HepG2 (cell line): Measurements from ENCODE around the gene CD14. TPM values are rescaled to one million over a fixed set of nuclear protein-coding genes. Genes with fewer than 3 reads are reported as not detected.

Experiments used
- ATAC-seq: fragments of 200-7000 bp; cut with Tn5 transposase; 3 replicates; pipeline ENCODE4 v1.9.1; 2020; ENCODE audit warnings: mild to moderate bottlenecking, moderate library complexity
- BruUV-seq: library from RNA; stranded (reverse); fragments of 400-500 nt; replicated peaks from 2 replicates; lab custom pipeline; 2021; lab: Mats Ljungman, UMichigan
- CTCF ChIA-PET: fragments of 300-600 bp; formaldehyde crosslinking; extraction: SDS; loops from one replicate; lab custom pipeline; 2021; ENCODE audit warnings: low total read pairs, inconsistent platforms, low intra/inter-chr PET ratio; lab: Yijun Ruan, JAX
- POLR2A ChIA-PET: fragments of 350-600 bp; sonication (Branson Sonifier 250); formaldehyde crosslinking; loops from one replicate; lab custom pipeline; 2020; ENCODE audit warnings: antibody characterized with exemption, inconsistent platforms; lab: Yijun Ruan, JAX
- DNase-seq: peaks from one replicate; pipeline ENCODE4 v3.0.0-alpha.2; 2015; ENCODE audit warnings: low spot score
- FAIRE-seq: peaks from 3 replicates; lab custom pipeline; 2011; peaks lifted over from hg19 to GRCh38; lab: Jason Lieb, UNC
- H2AFZ ChIP-seq: one replicate; pipeline ENCODE4 v1.6.1; 2011; ENCODE audit warnings: low read length, inconsistent platforms
- H3K27ac ChIP-seq: fragments of 300-600 bp; 3 replicates; pipeline ENCODE4 v1.8.0; 2011; ENCODE audit warnings: mixed run types, mild to moderate bottlenecking, mixed read lengths, low read length, inconsistent platforms; ENCODE audit not compliant: insufficient read depth; ENCODE audit errors: extremely low read length
- H3K27me3 ChIP-seq, 2 experiments: fragments of 200-600 bp in 1 of 2; 2 replicates in 1 of 2; 3 replicates in 1 of 2; pipeline versions ENCODE4 v1.6.0 to v1.8.0; 2011; ENCODE audit warnings: low read length in 2 of 2, mild to moderate bottlenecking in 2 of 2, moderate library complexity in 2 of 2, inconsistent platforms in 1 of 2; ENCODE audit not compliant: insufficient read depth in 2 of 2, control insufficient read depth in 1 of 2
- H3K36me3 ChIP-seq, 2 experiments: fragments of 200-600 bp in 1 of 2; replicated peaks in 1 of 2; 2 replicates in 1 of 2; 3 replicates in 1 of 2; pipeline versions ENCODE4 v1.5.1 to v1.8.0; 2011; ENCODE audit warnings: low read length in 2 of 2, inconsistent platforms in 1 of 2; ENCODE audit not compliant: insufficient read depth in 2 of 2, control insufficient read depth in 1 of 2
- H3K4me1 ChIP-seq: 2 replicates; pipeline ENCODE4 v1.5.1; 2012; ENCODE audit warnings: low read length, inconsistent platforms; ENCODE audit not compliant: insufficient read depth
- H3K4me2 ChIP-seq: 2 replicates; pipeline ENCODE4 v1.6.0; 2011; ENCODE audit warnings: low read depth, low read length, inconsistent platforms
- H3K4me3 ChIP-seq, 3 experiments: fragments of 200-600 bp in 1 of 3; sonication (generic), shearing (Covaris generic) in 1 of 3; replicated peaks in 1 of 3; 2 replicates each; pipeline ENCODE4 v1.5.1; 2011 to 2016; ENCODE audit warnings: low read length in 3 of 3, inconsistent platforms in 2 of 3, low read depth in 2 of 3, mild to moderate bottlenecking in 2 of 3, control low read depth in 1 of 3, mixed read lengths in 1 of 3; ENCODE audit not compliant: insufficient read depth in 1 of 3
- H3K79me2 ChIP-seq: one replicate; pipeline ENCODE4 v1.6.1; 2011; ENCODE audit warnings: low read length, inconsistent platforms; ENCODE audit not compliant: insufficient read depth
- H3K9ac ChIP-seq: 2 replicates; pipeline ENCODE4 v1.6.0; 2011; ENCODE audit warnings: mild to moderate bottlenecking, low read depth, low read length, inconsistent platforms; ENCODE audit not compliant: insufficient read depth
- H3K9me3 ChIP-seq: 2 replicates; pipeline ENCODE4 v1.5.1; 2012; ENCODE audit warnings: mild to moderate bottlenecking, low read length
- H4K20me1 ChIP-seq: 2 replicates; pipeline ENCODE4 v1.6.0; 2011; ENCODE audit warnings: inconsistent platforms, mild to moderate bottlenecking, low read length, moderate library complexity; ENCODE audit not compliant: insufficient read depth
- AHR ChIP-seq: IDR thresholded peaks from 2 replicates; pipeline ENCODE4 v1.6.1; 2018; ENCODE audit warnings: missing genetic modification reagents, missing compliant biosample characterization
- HNRNPH1 ChIP-seq: fragments of 200-400 bp; formaldehyde crosslinking; optimal IDR thresholded peaks from 2 replicates; pipeline ENCODE3; 2017; ENCODE audit warnings: mild to moderate bottlenecking, low read depth, low read length
- KLF6 ChIP-seq: IDR thresholded peaks from 2 replicates; pipeline ENCODE4 v1.8.0; 2016; ENCODE audit warnings: missing biosample characterization, missing genetic modification reagents
- KLF9 ChIP-seq: IDR thresholded peaks from 2 replicates; pipeline ENCODE4 v1.6.1; 2016; ENCODE audit warnings: low read depth
- NFE2 ChIP-seq: sonication (generic); formaldehyde crosslinking; IDR thresholded peaks from 2 replicates; pipeline ENCODE4 v1.4.0; 2020; ENCODE audit warnings: missing genetic modification reagents
- NR2F6 ChIP-seq, 2 experiments: IDR thresholded peaks; 2 replicates each; pipeline ENCODE4 v1.6.1; 2016; ENCODE audit warnings: antibody characterized with exemption in 1 of 2, mild to moderate bottlenecking in 1 of 2
- PHB2 ChIP-seq: fragments of 450-650 bp; IDR thresholded peaks from 2 replicates; pipeline ENCODE4 v1.6.1; 2018; ENCODE audit not compliant: partially characterized antibody
- SKI ChIP-seq: fragments of 450-650 bp; IDR thresholded peaks from one replicate; pipeline ENCODE4 v1.6.1; 2018; ENCODE audit warnings: mild to moderate bottlenecking; ENCODE audit not compliant: partially characterized antibody
- SMARCE1 ChIP-seq: fragments of 450-650 bp; IDR thresholded peaks from 2 replicates; pipeline ENCODE4 v1.6.1; 2017; ENCODE audit warnings: borderline replicate concordance
- ZBTB46 ChIP-seq: sonication (generic); formaldehyde crosslinking; IDR thresholded peaks from 2 replicates; pipeline ENCODE4 v1.4.0; 2020; ENCODE audit warnings: mild to moderate bottlenecking, missing genetic modification reagents, borderline replicate concordance
- ZNF136 ChIP-seq: sonication (generic); formaldehyde crosslinking; IDR thresholded peaks from 2 replicates; pipeline ENCODE4 v1.8.1; 2022; ENCODE audit warnings: low read depth, mild to moderate bottlenecking, moderate library complexity, missing genetic modification reagents
- ZNF234 ChIP-seq: sonication (generic); formaldehyde crosslinking; conservative IDR thresholded peaks from 2 replicates; pipeline ENCODE4 v1.5.1; 2020; ENCODE audit warnings: mild to moderate bottlenecking, missing genetic modification reagents
- ZNF468 ChIP-seq: sonication (generic); formaldehyde crosslinking; IDR thresholded peaks from 2 replicates; pipeline ENCODE4 v1.8.0; 2022; ENCODE audit warnings: mild to moderate bottlenecking, moderate library complexity, missing genetic modification reagents
- ZNF577 ChIP-seq: sonication (generic); formaldehyde crosslinking; IDR thresholded peaks from 2 replicates; pipeline ENCODE4 v1.4.0; 2020; ENCODE audit warnings: mild to moderate bottlenecking, low read depth, missing genetic modification reagents, borderline replicate concordance
- ZNF605 ChIP-seq: sonication (generic); formaldehyde crosslinking; IDR thresholded peaks from 2 replicates; pipeline ENCODE4 v1.8.0; 2022; ENCODE audit warnings: mild to moderate bottlenecking, missing genetic modification reagents
- WGBS: methylation state at CpG from one replicate; pipeline ENCODE4 v1.1.6; 2017; ENCODE audit warnings: low lambda C conversion rate; 5-methylcytosine and 5-hydroxymethylcytosine counted together
- in situ Hi-C: cut with HindIII; loops from 2 replicates; pipeline ENCODE4 v1.10.0; 2017; ENCODE audit warnings: low pct_unique_long_range_greater_than_20kb; ENCODE audit not compliant: extremely low pct_ligation_motif_present
- intact Hi-C: fragments of 100-400 bp; cut with micrococcal nuclease; formaldehyde crosslinking; loops from one replicate; pipeline ENCODE4 v1.10.0; 2022; ENCODE audit not compliant: unreplicated experiment
- polyA plus RNA-seq, 8 experiments: library from polyadenylated mRNA; depleted of rRNA in 3 of 8; stranded (reverse) in 7 of 8; unstranded in 1 of 8; fragments of >200 nt; fragmentation: Illumina TruSeq in 4 of 8; extraction: Trizol in 4 of 8; gene quantifications; 2 replicates each; pipeline versions ENCODE4 v1.2.1 to v1.2.3, GENCODE V29; 2011 to 2016; ENCODE audit warnings: low read depth in 4 of 8, missing spikeins in 1 of 8, mixed read lengths in 1 of 8; ENCODE audit not compliant: insufficient read depth in 1 of 8
- total RNA-seq, 5 experiments: library from RNA; depleted of rRNA; stranded (reverse); fragments of >200 nt; fragmentation: Illumina TruSeq; extraction: Trizol; gene quantifications; 2 replicates each; pipeline ENCODE4 v1.2.3, GENCODE V29; 2016; ENCODE audit warnings: low read depth in 1 of 5

Gene CD14
- total and polyA plus RNA-seq, 2 of the 13 experiments (the other 11 are each of a cell fraction or from before 2014, with no cell fraction given) = 1.7 to 4.7 TPM

GRCh38 chr5:140598836-140599235, 34.1 kb downstream of the CD14 start:
- in situ Hi-C loops = no loop called here
- DNase-seq (no peak), FAIRE-seq (no peak), ATAC-seq (no peak)
- ChIA-PET CTCF (no interaction called here), POLR2A (no interaction called here)
- Histone ChIP-seq H2AFZ (no peak overlapping the region), H3K79me2 (no peaks in the 10 kb centered on the region), H3K4me2 (no peak overlapping the region), H3K4me1 (peaks cover 25% of the 10 kb centered on the region), H3K36me3 (no peaks in the 10 kb centered on the region), H3K27me3 (no peaks in the 10 kb centered on the region; a peak in 2 of 5 replicates), H3K9ac (no peak overlapping the region), H3K27ac (no peak overlapping the region), H4K20me1 (no peaks in the 10 kb centered on the region), H3K9me3 (no peaks in the 10 kb centered on the region), H3K4me3 (no peak overlapping the region)
- TF ChIP-seq HNRNPH1 = no peak
- TF ChIP-seq ZNF234 (CRISPR knock-in tag) = no peak
- no peak for TF ChIP-seq SKI
- no peak for TF ChIP-seq KLF9 (CRISPR knock-in tag)
- no TSS peak for BruUV-seq
- 39% methylated on average over 2 of the region's 2 CpGs for WGBS
- intact Hi-C loops = no loop called here

GRCh38 chr5:140596321-140596741, 36.6 kb downstream of the CD14 start:
- ATAC-seq (no peak), FAIRE-seq (no peak), DNase-seq (no peak)
- Histone ChIP-seq H3K4me2 (no peak overlapping the region), H3K79me2 (no peaks in the 10 kb centered on the region), H2AFZ (no peak overlapping the region), H3K36me3 (no peaks in the 10 kb centered on the region), H3K27me3 (no peaks in the 10 kb centered on the region; a peak in 1 of 5 replicates), H3K9me3 (no peaks in the 10 kb centered on the region), H3K4me1 (peaks cover 13% of the 10 kb centered on the region), H3K27ac (no peak overlapping the region), H4K20me1 (no peaks in the 10 kb centered on the region), H3K4me3 (no peak overlapping the region), H3K9ac (no peak overlapping the region)
- POLR2A ChIA-PET = no interaction called here
- CTCF ChIA-PET = no interaction called here
- intact Hi-C loops = no loop called here
- WGBS = 25% methylated on average over 1 of the region's 1 CpG
- no TSS peak for BruUV-seq
- in situ Hi-C loops = no loop called here
- TF ChIP-seq ZNF605 (CRISPR knock-in tag) = no peak
- TF ChIP-seq NR2F6 (IDR thresholded peaks at IDR 0.05) = no peak
- no peak for TF ChIP-seq NR2F6 (CRISPR knock-in tag; IDR thresholded peaks at IDR 0.05)
- no peak for TF ChIP-seq AHR (CRISPR knock-in tag)
- no peak for TF ChIP-seq ZNF468 (CRISPR knock-in tag)
- no peak for TF ChIP-seq KLF6 (CRISPR knock-in tag)
- no peak for TF ChIP-seq NFE2 (CRISPR knock-in tag)
- TF ChIP-seq ZNF577 (CRISPR knock-in tag) = no peak
- no peak for TF ChIP-seq PHB2
- no peak for TF ChIP-seq ZNF136 (CRISPR knock-in tag)
- no peak for TF ChIP-seq SMARCE1
- TF ChIP-seq ZBTB46 = no peak
